Measurements from ENCODE around the gene MT1G. TPM values are rescaled to one million over a fixed set of nuclear protein-coding genes. Genes with fewer than 3 reads are reported as not detected.
A peak's percentile ranks its signal among the peaks of the same experiment; 100 is the strongest.

Gene MT1G
- total and polyA plus RNA-seq, 9 of the 15 experiments (the other 6 are each of a cell fraction or from before 2014, with no cell fraction given) = 0.28 to 1.7 (median 0.69) TPM; not detected in 4

- TF ChIP-seq HBP1 (CRISPR knock-in tag; IDR thresholded peaks at IDR 0.05) = no peak
- TF ChIP-seq, protein P1, sequence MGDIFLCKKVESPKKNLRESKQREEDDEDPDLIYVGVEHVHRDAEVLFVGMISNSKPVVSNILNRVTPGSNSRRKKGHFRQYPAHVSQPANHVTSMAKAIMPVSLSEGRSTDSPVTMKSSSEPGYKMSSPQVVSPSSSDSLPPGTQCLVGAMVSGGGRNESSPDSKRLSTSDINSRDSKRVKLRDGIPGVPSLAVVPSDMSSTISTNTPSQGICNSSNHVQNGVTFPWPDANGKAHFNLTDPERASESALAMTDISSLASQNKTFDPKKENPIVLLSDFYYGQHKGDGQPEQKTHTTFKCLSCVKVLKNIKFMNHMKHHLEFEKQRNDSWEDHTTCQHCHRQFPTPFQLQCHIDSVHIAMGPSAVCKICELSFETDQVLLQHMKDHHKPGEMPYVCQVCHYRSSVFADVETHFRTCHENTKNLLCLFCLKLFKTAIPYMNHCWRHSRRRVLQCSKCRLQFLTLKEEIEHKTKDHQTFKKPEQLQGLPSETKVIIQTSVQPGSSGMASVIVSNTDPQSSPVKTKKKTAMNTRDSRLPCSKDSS (IDR thresholded peaks at IDR 0.05; ENCODE audit: low read depth, partially characterized antibody) = no peak
- TF ChIP-seq, protein P2, sequence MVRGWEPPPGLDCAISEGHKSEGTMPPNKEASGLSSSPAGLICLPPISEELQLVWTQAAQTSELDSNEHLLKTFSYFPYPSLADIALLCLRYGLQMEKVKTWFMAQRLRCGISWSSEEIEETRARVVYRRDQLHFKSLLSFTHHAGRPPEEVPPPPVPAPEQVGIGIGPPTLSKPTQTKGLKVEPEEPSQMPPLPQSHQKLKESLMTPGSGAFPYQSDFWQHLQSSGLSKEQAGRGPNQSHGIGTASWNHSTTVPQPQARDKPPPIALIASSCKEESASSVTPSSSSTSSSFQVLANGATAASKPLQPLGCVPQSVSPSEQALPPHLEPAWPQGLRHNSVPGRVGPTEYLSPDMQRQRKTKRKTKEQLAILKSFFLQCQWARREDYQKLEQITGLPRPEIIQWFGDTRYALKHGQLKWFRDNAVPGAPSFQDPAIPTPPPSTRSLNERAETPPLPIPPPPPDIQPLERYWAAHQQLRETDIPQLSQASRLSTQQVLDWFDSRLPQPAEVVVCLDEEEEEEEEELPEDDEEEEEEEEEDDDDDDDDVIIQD (CRISPR knock-in tag; IDR thresholded peaks at IDR 0.05) = no peak
- TF ChIP-seq, protein P3, sequence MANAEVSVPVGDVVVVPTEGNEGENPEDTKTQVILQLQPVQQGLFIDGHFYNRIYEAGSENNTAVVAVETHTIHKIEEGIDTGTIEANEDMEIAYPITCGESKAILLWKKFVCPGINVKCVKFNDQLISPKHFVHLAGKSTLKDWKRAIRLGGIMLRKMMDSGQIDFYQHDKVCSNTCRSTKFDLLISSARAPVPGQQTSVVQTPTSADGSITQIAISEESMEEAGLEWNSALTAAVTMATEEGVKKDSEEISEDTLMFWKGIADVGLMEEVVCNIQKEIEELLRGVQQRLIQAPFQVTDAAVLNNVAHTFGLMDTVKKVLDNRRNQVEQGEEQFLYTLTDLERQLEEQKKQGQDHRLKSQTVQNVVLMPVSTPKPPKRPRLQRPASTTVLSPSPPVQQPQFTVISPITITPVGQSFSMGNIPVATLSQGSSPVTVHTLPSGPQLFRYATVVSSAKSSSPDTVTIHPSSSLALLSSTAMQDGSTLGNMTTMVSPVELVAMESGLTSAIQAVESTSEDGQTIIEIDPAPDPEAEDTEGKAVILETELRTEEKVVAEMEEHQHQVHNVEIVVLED (CRISPR knock-in tag; IDR thresholded peaks at IDR 0.05) = peak; percentile 16; the same call in 1 of the 2 replicates
- TF ChIP-seq NRF1 (conservative IDR thresholded peaks at IDR 0.05 in 1 of 2, IDR thresholded peaks at IDR 0.05 in 1 of 2) = peak; percentile 80 to 84
- TF ChIP-seq ZNF124 (CRISPR knock-in tag; IDR thresholded peaks at IDR 0.05) = no peak
- no peak for TF ChIP-seq ZC3H8 (IDR thresholded peaks at IDR 0.05)
- TF ChIP-seq ZNF324 (CRISPR knock-in tag; IDR thresholded peaks at IDR 0.05) = no peak
- TF ChIP-seq FOXM1 (IDR thresholded peaks at IDR 0.05; ENCODE audit: low read depth) = no peak
- no peak for TF ChIP-seq FOXM1 (CRISPR knock-in tag; IDR thresholded peaks at IDR 0.05; ENCODE audit: low read depth)
- TF ChIP-seq SRSF3 (IDR thresholded peaks at IDR 0.05; ENCODE audit: insufficient read depth, low read length) = no peak
- TF ChIP-seq, protein P4, sequence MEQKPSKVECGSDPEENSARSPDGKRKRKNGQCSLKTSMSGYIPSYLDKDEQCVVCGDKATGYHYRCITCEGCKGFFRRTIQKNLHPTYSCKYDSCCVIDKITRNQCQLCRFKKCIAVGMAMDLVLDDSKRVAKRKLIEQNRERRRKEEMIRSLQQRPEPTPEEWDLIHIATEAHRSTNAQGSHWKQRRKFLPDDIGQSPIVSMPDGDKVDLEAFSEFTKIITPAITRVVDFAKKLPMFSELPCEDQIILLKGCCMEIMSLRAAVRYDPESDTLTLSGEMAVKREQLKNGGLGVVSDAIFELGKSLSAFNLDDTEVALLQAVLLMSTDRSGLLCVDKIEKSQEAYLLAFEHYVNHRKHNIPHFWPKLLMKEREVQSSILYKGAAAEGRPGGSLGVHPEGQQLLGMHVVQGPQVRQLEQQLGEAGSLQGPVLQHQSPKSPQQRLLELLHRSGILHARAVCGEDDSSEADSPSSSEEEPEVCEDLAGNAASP (IDR thresholded peaks at IDR 0.05) = no peak
- TF ChIP-seq E2F6 (IDR thresholded peaks at IDR 0.05; ENCODE audit: borderline replicate concordance in 1 of 2, extremely low read depth in 1 of 2, insufficient read depth in 1 of 2, insufficient read length in 1 of 2, low read depth in 1 of 2, low read length in 1 of 2, poor library complexity in 1 of 2, severe bottlenecking in 1 of 2) = peak; percentile 74 to 94
- TF ChIP-seq, protein P5, sequence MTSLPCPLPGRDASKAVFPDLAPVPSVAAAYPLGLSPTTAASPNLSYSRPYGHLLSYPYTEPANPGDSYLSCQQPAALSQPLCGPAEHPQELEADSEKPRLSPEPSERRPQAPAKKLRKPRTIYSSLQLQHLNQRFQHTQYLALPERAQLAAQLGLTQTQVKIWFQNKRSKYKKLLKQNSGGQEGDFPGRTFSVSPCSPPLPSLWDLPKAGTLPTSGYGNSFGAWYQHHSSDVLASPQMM (CRISPR knock-in tag; IDR thresholded peaks at IDR 0.05) = no peak
- no peak for TF ChIP-seq MLX (CRISPR knock-in tag; conservative IDR thresholded peaks at IDR 0.05)
- no peak for TF ChIP-seq ZNF121 (CRISPR knock-in tag; conservative IDR thresholded peaks at IDR 0.05)
These were observed 24.6 kb downstream of the MT1G start (continued) for GRCh38 chr16:56643080-56643778.

All from K562 (cell line).